Nephron progenitor cell (in vitro differentiated cells): Measurements from ENCODE around the gene CARD19.
A peak's percentile ranks its signal among the peaks of the same experiment; 100 is the strongest.
"Not testable (repeated sequence)": the region's sequence is repeated elsewhere in the genome, so short reads cannot be mapped to it uniquely, and the experiment has no call there.

Experiments
- DNase-seq: peaks from one replicate; pipeline ENCODE4 v3.0.0; 2021
- H3K27ac Mint-ChIP-seq: 2 replicates; pipeline ENCODE4 v1.8.0; 2021; ENCODE audit warnings: mild to moderate bottlenecking, moderate library complexity, mixed read lengths
- H3K27me3 Mint-ChIP-seq: 2 replicates; pipeline ENCODE4 v1.8.0; 2021; ENCODE audit warnings: mild to moderate bottlenecking, low read depth, mixed read lengths; ENCODE audit not compliant: poor library complexity
- H3K36me3 Mint-ChIP-seq: 2 replicates; pipeline ENCODE4 v1.8.0; 2021; ENCODE audit warnings: low read depth, mixed read lengths
- H3K4me1 Mint-ChIP-seq: 2 replicates; pipeline ENCODE4 v1.8.0; 2021; ENCODE audit warnings: mixed read lengths
- H3K4me3 Mint-ChIP-seq: 2 replicates; pipeline ENCODE4 v1.8.0; 2021; ENCODE audit warnings: mild to moderate bottlenecking, moderate library complexity, mixed read lengths
- H3K9me3 Mint-ChIP-seq: 2 replicates; pipeline ENCODE4 v1.8.0; 2021; ENCODE audit warnings: mild to moderate bottlenecking, moderate library complexity, mixed read lengths
- TF ChIP-seq, protein P1 (sequence below): fragments of 200-600 bp; sonication (generic); IDR thresholded peaks from 2 replicates; pipeline ENCODE4 v1.5.0; 2021; ENCODE audit warnings: antibody characterized with exemption

Gene CARD19

DNA sequence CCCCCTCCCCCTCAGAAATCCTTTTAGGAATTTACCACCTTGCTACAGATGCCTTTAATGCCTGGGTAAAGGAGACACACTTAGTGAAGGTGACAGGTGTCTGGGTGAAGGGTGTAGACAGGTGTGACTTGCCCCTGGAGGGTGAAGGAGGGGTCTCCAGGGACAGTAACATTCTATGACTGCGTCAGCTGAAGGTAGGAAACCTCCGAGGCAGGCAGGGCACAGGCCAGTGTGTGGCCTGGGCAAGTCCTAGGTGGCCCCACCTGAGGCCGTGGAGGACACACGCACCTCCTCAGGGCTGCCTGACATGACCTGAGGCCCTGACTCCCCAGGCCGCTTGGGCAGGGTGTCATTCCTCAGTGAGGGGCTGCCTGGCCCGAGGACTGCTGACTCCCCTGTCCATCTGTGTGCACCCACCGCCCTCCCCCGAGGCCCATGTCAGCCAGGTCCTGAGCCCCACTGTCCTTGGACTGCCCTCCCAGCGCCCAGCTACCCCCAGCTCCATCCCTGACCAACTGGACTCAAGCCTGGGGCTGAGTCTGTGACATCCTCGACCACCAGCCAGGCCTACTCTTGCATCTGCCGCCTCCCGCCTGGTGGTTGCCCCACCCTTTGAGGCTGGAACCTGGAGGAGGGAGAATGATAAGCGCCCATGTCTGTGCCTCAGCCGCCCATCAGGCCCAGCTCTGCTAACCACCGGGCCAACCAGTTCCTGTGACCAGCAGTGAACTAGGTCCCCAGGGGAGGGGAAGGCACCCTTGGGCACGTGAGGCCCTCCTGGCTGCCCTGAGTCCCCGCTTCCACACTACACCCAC, 18.4 kb downstream of the CARD19 start:
- no peak for DNase-seq
- no peaks in the 10 kb centered on the region for H3K9me3 Mint-ChIP-seq
- peaks cover 4% of the 10 kb centered on the region for H3K36me3 Mint-ChIP-seq
- no peak overlapping the region for H3K27ac Mint-ChIP-seq
- TF ChIP-seq, protein P1, sequence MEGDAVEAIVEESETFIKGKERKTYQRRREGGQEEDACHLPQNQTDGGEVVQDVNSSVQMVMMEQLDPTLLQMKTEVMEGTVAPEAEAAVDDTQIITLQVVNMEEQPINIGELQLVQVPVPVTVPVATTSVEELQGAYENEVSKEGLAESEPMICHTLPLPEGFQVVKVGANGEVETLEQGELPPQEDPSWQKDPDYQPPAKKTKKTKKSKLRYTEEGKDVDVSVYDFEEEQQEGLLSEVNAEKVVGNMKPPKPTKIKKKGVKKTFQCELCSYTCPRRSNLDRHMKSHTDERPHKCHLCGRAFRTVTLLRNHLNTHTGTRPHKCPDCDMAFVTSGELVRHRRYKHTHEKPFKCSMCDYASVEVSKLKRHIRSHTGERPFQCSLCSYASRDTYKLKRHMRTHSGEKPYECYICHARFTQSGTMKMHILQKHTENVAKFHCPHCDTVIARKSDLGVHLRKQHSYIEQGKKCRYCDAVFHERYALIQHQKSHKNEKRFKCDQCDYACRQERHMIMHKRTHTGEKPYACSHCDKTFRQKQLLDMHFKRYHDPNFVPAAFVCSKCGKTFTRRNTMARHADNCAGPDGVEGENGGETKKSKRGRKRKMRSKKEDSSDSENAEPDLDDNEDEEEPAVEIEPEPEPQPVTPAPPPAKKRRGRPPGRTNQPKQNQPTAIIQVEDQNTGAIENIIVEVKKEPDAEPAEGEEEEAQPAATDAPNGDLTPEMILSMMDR: no peak
- H3K4me1 Mint-ChIP-seq: peaks cover 14% of the 10 kb centered on the region
- no peaks in the 10 kb centered on the region for H3K27me3 Mint-ChIP-seq
- H3K4me3 Mint-ChIP-seq: no peak overlapping the region

DNA sequence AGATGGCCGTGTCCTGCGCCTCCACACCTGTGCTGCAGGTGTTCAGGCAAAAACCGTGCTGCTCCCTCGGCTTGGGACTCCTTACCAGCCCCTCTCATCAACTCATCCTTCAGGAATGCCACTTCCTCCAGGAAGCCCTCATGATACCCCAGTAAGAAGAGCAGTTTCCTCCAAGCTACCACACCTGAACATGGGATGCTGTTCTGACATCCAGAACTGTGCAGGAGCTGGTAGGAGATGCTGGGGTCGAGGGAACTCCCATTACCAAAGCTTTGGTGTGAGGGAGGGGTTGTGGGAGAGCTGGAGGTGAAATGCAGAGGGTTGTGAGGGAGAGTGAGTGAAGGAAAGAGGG, 18.9 kb downstream of the CARD19 start:
- Mint-ChIP-seq H3K27ac (no peak overlapping the region), H3K4me1 (peaks cover 19% of the 10 kb centered on the region), H3K9me3 (no peaks in the 10 kb centered on the region)

DNA sequence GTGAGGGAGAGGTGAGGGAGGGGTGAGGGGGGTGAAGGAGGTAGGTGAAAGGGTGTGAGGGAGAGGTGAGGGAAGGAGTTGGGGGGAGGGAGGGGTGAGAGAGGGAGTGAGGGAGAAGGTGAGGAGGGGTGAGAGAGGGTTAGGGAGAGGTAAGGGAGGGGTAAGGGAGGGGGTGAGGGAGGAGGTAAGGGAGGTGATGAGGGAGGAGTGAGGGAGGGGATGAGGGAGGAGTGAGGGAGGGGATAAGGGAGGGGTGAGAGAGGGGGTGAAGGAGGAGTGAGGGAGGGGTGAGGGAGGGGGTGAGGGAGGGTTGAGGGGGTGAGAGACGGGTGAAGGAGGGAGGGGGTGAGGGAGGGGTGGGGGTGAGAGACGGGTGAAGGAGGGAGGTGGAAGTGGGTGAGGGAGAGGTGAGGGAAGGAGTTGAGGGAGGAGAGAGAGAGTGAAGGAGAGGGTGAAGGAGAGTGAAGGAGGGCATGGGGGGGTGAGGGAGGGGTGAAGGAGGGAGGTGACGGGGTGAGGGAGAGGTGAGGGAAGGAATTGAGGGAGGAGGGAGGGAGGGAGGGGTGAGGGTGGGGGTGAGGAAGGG, 19.6 kb downstream of the CARD19 start:
- TF ChIP-seq, protein P1: no peak
- no peaks in the 10 kb centered on the region for H3K9me3 Mint-ChIP-seq
- peaks cover 4% of the 10 kb centered on the region for H3K36me3 Mint-ChIP-seq
- no peak for DNase-seq
- no peaks in the 10 kb centered on the region for H3K27me3 Mint-ChIP-seq
- H3K4me1 Mint-ChIP-seq: peaks cover 23% of the 10 kb centered on the region
- no peak overlapping the region for H3K27ac Mint-ChIP-seq
- H3K4me3 Mint-ChIP-seq: no peak overlapping the region

More for the DNA sequence above, 18.9 kb downstream of the CARD19 start:
- H3K36me3 Mint-ChIP-seq: peaks cover 4% of the 10 kb centered on the region
- TF ChIP-seq, protein P1: no peak
- DNase-seq: no peak
- H3K27me3 Mint-ChIP-seq: no peaks in the 10 kb centered on the region
- no peak overlapping the region for H3K4me3 Mint-ChIP-seq

DNA sequence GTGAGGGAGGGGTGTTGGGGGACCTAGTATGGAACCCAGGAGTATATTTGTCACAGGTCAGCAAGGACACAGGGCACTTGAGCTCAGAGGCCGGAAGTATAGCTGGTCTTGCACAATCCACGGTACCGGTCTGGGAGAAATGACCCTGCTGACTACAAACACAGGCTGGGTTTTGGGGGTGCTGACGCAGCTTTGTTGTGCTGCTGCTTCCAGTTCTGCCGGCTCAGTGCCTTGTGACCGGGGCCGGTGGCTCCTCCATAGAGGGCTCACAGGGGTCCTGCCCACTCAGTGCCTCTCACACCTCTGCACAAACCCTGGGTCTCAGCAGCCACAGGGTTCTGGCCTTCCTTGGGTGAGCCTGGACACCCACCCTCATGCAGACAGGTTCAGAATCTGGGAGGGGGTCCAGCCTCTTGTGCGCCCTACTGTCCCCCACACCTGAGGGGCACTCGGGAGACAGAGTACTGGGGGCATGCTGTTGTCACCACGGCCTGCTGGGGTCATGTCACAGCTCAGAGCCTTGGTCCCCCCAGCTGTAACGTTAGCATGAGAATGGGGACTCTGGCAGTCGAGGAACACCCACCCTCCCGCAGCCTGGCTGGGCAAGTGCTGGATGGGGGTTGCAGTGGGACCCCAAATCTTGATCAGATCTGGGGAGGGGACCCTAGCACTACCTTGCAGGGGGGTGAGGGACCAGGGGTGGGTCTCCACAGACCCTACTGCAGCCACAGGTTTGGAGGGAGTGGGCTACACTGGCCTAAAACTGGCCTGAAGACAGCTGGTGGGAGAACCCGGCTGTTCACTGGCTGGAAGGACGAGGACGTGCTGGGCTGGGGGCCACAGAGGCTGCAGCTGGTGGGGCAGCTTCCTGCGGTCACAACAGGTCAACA, 20.3 kb downstream of the CARD19 start:
- Mint-ChIP-seq H3K4me1 (peaks cover 16% of the 10 kb centered on the region), H3K4me3 (no peak overlapping the region), H3K9me3 (no peaks in the 10 kb centered on the region), H3K27me3 (no peaks in the 10 kb centered on the region), H3K27ac (no peak overlapping the region), H3K36me3 (no peaks in the 10 kb centered on the region)
- TF ChIP-seq, protein P1: no peak
- no peak for DNase-seq

DNA sequence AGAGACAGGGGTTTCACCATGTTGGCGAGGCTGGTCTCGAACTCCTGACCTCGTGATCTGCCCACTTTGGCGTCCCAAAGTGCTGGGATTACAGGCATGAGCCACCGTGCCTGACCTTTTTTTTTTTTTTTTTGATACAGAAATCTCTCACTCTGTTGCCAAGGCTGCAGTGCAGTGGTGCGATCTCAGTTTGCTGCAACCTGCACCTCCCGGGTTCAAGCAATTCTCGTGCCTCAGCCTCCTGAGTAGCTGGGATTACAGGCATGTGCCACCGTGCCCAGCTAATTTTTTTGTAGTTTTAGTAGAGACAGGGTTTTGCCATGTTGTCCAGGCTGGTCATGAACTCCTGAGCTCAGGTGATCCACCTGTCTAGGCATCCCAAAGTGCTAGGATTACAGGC, 21.5 kb downstream of the CARD19 start:
- peak overlapping the region; percentile 27 for H3K27ac Mint-ChIP-seq
- H3K9me3 Mint-ChIP-seq, H3K36me3 Mint-ChIP-seq, DNase-seq, H3K27me3 Mint-ChIP-seq, H3K4me3 Mint-ChIP-seq: not testable (repeated sequence)
- H3K4me1 Mint-ChIP-seq: peaks cover 15% of the 10 kb centered on the region
